C4-2B (cell line): ENCODE measurements around the gene ARMC9.

Source experiments
- H3K27ac ChIP-seq: fragments of 450-650 bp; 2 replicates; pipeline ENCODE4 v1.5.1; 2017
- CTCF ChIP-seq: fragments of 450-650 bp; conservative IDR thresholded peaks from 2 replicates; pipeline ENCODE4 v1.5.1; 2017; ENCODE audit warnings: mild to moderate bottlenecking
- ZFX ChIP-seq: fragments of 450-650 bp; IDR thresholded peaks from 2 replicates; pipeline ENCODE4 v1.6.1; 2017

ARMC9 gene

DNA sequence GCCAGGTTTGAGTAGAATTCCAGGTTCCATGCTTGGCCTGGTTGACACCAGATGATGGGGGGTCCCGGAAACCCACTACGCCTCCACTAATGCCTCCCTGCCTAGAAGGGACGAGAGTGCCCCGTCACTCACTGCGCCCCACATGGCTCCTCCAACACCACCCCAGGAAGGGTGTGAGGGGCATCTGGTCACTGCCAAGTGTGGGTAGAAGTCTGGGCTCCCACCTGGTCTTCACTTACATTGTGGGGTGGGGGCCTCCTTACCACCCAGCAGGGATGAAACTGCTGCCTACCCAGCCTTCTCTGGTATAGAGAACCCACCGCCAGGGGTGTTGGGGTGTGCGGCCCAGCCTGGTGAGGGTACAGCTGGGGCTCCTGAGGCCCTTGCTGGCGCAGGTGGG, 131.9 kb downstream of the ARMC9 start:
- H3K27ac ChIP-seq = no peak overlapping the region
- TF ChIP-seq ZFX (no peak), CTCF (no peak)

GRCh38 chr2:231331533-231331932, 133.1 kb downstream of the ARMC9 start:
- no peak overlapping the region for H3K27ac ChIP-seq
- no peak for TF ChIP-seq CTCF
- no peak for TF ChIP-seq ZFX

DNA sequence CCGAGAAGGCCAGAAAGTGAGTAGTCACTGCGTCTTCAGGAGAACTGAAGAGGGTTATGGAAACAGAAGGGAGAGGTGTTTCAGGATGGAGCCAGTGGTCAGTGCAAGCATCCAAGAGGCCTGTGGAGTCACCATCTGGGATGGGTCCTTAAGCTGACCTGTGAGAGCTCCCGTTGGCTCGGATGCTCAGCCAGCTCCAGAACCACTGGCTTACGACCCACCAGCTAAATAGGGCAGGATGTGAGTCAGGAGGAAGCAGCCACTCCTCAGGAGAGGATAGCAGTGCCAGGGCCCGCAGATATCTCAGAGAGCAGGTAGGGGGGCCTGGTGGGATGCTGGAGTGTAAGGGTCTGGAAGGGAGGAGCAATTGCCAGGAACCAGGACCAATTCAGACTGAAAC, 134.0 kb downstream of the ARMC9 start:
- TF ChIP-seq CTCF (no peak), ZFX (no peak)
- no peak overlapping the region for H3K27ac ChIP-seq

- H3K27ac ChIP-seq = no peak overlapping the region
- no peak for TF ChIP-seq CTCF
- TF ChIP-seq ZFX = no peak
Measured at GRCh38 chr2:231332872-231333500, 134.6 kb downstream of the ARMC9 start.

DNA sequence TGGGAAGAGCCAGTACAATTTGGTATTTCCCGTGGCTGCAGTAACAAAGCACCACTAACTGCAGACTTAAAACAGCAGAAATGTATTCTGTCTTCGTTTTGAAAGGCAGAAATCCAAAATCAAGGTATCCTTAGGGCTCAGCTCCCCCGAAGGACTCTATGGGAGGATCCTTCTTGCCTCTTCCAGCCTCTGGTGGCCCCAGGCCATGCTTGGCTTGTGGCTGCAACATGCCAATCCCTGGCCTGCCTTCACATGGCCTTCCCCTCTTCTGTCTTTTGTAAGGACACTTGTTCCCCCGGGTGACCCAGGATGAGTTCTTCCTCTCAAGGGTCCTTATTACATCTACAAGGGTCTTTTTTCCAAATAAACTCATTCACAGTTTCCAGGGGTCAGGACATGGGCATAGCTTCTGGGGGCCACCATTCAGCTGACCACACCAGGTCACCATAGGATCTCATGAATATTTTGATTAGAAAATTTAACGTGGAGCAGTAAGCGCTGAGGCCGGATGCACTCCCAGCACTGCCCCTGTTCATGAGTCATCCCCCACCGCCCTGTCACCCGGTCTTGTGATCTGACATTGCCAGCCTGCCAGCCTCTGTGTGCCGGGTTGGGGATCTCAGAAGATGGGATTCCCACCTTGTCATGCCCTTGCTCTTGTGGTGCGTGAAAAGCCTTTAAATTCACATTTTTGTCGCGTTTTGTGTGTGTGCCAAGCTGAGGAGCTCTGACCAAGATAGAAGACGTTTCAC, 135.9 kb downstream of the ARMC9 start:
- no peak overlapping the region for H3K27ac ChIP-seq
- TF ChIP-seq ZFX = no peak
- TF ChIP-seq CTCF = no peak

GRCh38 chr2:231334981-231335380, 136.6 kb downstream of the ARMC9 start:
- H3K27ac ChIP-seq = no peak overlapping the region
- TF ChIP-seq ZFX = no peak
- TF ChIP-seq CTCF = no peak

DNA sequence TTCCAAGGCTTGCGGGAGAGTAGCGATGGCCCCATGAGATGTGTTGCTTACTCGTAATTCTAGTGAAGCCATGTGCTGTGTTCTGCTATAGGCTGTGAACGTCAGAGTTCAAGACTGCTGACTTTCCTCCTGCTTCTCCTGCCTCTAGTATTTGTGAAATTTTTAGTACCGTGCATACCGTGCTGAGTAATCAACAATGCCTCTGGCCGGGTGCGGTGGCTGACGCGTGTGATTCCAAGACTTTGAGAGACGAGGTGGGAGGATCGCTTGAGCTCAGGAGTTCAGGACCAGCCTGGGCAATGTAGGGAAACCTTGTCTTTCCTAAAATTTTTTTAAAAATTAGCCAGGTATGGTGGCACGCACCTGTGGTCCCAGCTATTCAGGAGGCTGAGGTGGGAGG, 137.2 kb downstream of the ARMC9 start:
- H3K27ac ChIP-seq = no peak overlapping the region

More for the DNA sequence above, 137.2 kb downstream of the ARMC9 start:
- TF ChIP-seq ZFX (no peak), CTCF (no peak)
